GM12892 (cell line): Measurements from ENCODE around the gene CHST14.

Experiments used
- POLR2A ChIP-seq: IDR thresholded peaks from 2 replicates; pipeline ENCODE4 v1.6.1; 2011; ENCODE audit warnings: low read depth, low read length, control low read depth
- POLR2AphosphoS5 ChIP-seq: IDR thresholded peaks from 2 replicates; pipeline ENCODE4 v1.6.1; 2011; ENCODE audit warnings: low read depth, low read length, control low read depth
- TAF1 ChIP-seq: IDR thresholded peaks from 2 replicates; pipeline ENCODE4 v1.6.1; 2011; ENCODE audit warnings: low read depth, mild to moderate bottlenecking, control low read depth, low read length, borderline replicate concordance

DNA sequence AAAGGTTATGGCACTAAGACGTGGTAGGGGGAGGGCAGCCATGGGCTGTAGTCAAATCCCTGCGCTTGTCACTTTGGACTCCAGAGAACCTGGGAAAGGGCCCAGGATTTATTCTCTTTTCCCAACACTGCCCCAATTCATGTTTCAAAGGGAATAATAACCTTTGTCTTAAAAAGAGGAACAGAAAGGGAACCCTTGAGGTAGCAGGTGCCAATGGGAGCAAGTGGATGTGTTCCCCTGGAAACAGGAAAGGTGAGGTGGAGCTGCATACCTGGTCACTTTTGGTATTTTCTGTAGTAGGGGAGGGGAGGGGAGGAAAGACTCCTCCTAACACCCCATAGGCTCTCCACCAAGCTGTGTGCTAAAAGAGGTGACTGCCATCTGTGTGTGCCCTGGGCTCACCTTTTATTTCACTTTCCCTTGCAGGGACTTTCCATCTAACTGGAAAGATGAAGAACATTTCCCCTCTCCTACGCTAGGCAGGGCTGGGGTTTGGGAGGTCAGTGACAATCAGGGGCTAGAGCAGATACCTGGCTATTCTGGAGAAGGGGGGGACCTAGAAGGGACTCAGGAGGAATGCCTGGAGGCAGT lies 6.1 kb upstream of the CHST14 start:
- TF ChIP-seq TAF1, result no peak
- no peak for TF ChIP-seq POLR2AphosphoS5
- TF ChIP-seq POLR2A, result no peak
